A673 (cell line): ENCODE measurements around the gene ADAMTS6.

Source experiments
- EZH2 ChIP-seq: fragments of 200-600 bp; sonication (generic); IDR thresholded peaks from 2 replicates; pipeline ENCODE4 v1.6.1; 2017; ENCODE audit warnings: borderline replicate concordance, low read depth, mild to moderate bottlenecking, mixed read lengths, antibody characterized with exemption, low read length; ENCODE audit not compliant: poor library complexity, severe bottlenecking
- TF ChIP-seq, protein P1 (sequence below): fragments of 300-800, 200-600 bp; sonication (generic); conservative IDR thresholded peaks from 2 replicates; pipeline ENCODE4 v1.5.1; 2017; ENCODE audit warnings: low read depth, mild to moderate bottlenecking, antibody characterized with exemption, low read length, moderate library complexity, mixed read lengths

DNA sequence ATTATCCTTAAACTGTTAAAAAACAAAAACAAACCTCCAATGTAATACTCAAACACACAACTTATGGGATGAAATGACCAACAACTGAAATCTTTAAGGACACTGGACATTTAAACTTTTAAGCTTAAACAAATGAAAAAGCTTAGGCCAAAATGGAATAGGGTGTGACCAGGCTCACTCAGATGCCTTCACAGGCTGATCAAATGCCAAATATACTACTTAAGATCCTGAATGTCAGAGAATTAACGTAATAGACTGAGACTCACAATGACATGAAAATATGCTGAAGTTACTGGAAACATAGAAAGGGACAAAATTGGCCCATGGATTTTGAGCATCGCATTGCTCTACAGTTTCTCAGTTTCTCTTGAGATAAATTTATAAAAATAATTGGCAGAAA, 286.8 kb downstream of the ADAMTS6 start:
- no peak for TF ChIP-seq EZH2
- TF ChIP-seq, protein P1, sequence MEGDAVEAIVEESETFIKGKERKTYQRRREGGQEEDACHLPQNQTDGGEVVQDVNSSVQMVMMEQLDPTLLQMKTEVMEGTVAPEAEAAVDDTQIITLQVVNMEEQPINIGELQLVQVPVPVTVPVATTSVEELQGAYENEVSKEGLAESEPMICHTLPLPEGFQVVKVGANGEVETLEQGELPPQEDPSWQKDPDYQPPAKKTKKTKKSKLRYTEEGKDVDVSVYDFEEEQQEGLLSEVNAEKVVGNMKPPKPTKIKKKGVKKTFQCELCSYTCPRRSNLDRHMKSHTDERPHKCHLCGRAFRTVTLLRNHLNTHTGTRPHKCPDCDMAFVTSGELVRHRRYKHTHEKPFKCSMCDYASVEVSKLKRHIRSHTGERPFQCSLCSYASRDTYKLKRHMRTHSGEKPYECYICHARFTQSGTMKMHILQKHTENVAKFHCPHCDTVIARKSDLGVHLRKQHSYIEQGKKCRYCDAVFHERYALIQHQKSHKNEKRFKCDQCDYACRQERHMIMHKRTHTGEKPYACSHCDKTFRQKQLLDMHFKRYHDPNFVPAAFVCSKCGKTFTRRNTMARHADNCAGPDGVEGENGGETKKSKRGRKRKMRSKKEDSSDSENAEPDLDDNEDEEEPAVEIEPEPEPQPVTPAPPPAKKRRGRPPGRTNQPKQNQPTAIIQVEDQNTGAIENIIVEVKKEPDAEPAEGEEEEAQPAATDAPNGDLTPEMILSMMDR: no peak
